GM12892 (cell line): ENCODE data around the gene MYL10.

Experiments
- DNase-seq: peaks from one replicate; pipeline ENCODE4 v3.0.0; 2011; ENCODE audit not compliant: insufficient read length
- FAIRE-seq: peaks from 2 replicates; lab custom pipeline; 2011; peaks lifted over from hg19 to GRCh38; lab: Jason Lieb, UNC
- POLR2A ChIP-seq: IDR thresholded peaks from 2 replicates; pipeline ENCODE4 v1.6.1; 2011; ENCODE audit warnings: low read depth, low read length, control low read depth
- POLR2AphosphoS5 ChIP-seq: IDR thresholded peaks from 2 replicates; pipeline ENCODE4 v1.6.1; 2011; ENCODE audit warnings: low read depth, low read length, control low read depth
- TAF1 ChIP-seq: IDR thresholded peaks from 2 replicates; pipeline ENCODE4 v1.6.1; 2011; ENCODE audit warnings: low read depth, mild to moderate bottlenecking, control low read depth, low read length, borderline replicate concordance

The MYL10 gene

GRCh38 chr7:101625031-101625791, 3.9 kb downstream of the MYL10 start:
- DNase-seq: no peak
- FAIRE-seq: no peak
- no peak for TF ChIP-seq POLR2AphosphoS5
- no peak for TF ChIP-seq POLR2A
- no peak for TF ChIP-seq TAF1

DNA sequence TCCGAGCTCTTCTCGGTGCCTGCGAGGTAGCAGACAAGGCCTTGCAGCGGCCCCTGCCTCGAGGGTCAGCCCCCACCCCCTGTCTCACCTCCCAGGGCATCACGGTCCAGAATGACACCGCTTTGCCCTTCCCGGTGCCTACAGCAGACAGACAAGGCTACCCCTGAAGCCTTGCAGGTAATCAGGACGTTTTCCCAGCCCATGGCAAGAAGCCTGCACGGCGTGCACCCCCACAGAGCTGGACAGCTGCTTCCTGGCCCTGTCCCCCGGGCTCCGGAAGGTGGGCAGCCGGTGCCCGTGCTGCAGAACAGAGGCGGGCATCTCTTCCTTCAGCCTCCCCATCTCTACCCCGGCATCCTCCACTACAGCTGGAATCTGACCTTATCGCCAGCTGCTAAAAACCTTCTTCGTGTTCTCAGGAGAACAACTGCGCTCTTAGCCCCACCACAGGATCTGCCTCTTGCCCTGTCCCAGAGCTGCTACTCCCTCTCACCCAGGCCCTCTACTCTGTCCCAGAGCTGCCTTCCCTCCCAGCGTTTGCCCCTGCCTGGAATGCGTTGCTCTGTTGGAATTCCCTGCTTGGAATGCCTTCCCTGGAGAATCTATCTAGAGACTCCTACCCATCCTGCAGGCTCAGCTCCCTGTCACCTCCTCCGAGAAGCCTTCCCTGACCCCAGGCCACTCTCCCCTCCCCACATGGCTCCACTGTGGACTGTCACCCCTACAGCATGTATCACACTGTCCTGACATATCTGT, 4.7 kb downstream of the MYL10 start:
- DNase-seq (no peak), FAIRE-seq (no peak)
- no peak for TF ChIP-seq POLR2A
- TF ChIP-seq TAF1: no peak
- no peak for TF ChIP-seq POLR2AphosphoS5

DNA sequence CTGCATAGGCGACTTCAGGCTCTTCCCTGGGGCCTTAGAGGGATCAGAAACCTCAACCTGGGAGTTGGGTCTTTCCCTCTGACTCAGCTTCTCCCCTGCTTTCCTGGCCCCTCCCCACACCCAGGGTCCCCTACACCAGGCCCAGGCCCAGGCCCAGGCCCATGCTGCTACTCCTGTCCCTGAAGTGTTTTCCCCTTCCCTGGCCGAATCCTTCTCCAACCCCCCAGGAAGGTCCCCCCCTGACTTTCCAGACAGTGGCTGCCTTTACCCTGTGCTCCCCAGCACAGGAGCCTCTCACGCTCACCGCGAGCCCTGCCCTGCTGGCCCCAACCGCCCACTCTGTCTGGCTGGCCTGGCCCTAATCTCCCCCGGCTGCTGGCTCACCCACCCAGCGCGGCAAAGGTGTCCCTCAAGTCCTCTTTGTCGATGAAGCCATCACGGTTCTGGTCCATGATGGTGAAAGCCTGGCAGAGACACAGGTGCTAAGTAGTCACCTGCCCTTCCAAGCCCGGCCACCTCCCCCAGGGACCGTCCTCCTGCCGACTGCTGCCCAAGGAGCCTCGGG, 6.4 kb downstream of the MYL10 start:
- DNase-seq: no peak
- no peak for FAIRE-seq
- TF ChIP-seq POLR2A (no peak), POLR2AphosphoS5 (no peak), TAF1 (no peak)

GRCh38 chr7:101620991-101621390, 8.1 kb downstream of the MYL10 start:
- DNase-seq (no peak), FAIRE-seq (no peak)
- TF ChIP-seq POLR2A (no peak), POLR2AphosphoS5 (no peak), TAF1 (no peak)

- no peak for TF ChIP-seq TAF1
- no peak for TF ChIP-seq POLR2AphosphoS5
- no peak for TF ChIP-seq POLR2A
- FAIRE-seq (no peak), DNase-seq (no peak)
Observed at GRCh38 chr7:101620395-101620794, 8.7 kb downstream of the MYL10 start.

DNA sequence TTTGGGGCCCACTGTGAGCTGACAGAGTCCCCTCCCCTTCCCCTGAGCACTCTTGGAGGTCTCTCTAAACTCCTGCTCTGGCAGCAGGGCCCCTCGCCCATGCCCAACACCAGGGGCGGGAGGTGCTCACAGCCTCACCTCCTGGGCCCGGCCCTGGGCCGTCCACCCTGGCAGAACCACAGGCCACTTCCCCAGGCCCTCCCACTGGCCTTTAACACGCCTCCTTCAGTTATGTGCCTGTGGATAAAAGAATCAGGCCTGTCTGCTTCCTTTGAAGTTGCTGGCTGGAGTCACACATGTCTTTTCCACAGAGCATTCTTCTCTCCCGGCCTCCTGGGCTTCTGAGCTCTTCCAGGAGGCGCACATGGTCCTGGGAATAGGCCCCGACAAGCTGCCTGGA, 10.2 kb downstream of the MYL10 start:
- TF ChIP-seq POLR2A: no peak
- TF ChIP-seq POLR2AphosphoS5: no peak
- no peak for TF ChIP-seq TAF1
- FAIRE-seq: no peak
- no peak for DNase-seq

DNA sequence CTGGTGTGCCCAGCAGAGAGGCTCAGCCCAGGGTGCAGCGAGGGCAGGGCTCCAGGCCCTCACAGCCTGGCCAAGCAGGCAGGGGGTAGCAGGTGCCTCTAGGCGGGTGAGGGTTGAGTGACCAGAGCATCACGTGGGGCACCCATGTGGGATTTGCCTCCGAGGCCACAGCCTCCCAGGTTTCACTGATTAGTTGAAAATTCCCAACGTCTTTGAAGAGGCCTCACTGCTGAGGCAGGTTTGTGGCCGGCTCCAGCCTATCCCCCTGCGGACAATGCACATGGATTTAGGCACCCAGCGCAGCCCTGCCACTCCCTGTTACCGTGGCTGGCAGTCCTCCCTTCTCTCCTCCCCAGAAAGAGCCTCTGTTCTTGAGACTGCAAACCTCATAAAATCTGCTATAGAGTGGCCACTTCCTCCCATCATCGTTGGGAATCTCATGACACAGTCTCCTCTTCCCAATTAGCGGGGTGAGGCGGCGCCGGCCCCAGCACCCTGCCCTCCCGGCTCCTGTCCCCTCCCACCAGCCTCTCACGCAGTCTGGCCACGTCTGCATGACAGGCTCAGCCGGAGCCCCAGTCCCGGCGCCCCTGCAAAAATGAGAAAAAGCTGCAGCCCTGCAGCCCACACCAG, 10.8 kb downstream of the MYL10 start:
- no peak for FAIRE-seq
- no peak for DNase-seq
- TF ChIP-seq POLR2AphosphoS5 (no peak), TAF1 (no peak), POLR2A (no peak)

- TF ChIP-seq POLR2AphosphoS5 (no peak), POLR2A (no peak), TAF1 (no peak)
- no peak for DNase-seq
- FAIRE-seq: no peak
Observed at GRCh38 chr7:101617451-101618206, 11.5 kb downstream of the MYL10 start.

DNA sequence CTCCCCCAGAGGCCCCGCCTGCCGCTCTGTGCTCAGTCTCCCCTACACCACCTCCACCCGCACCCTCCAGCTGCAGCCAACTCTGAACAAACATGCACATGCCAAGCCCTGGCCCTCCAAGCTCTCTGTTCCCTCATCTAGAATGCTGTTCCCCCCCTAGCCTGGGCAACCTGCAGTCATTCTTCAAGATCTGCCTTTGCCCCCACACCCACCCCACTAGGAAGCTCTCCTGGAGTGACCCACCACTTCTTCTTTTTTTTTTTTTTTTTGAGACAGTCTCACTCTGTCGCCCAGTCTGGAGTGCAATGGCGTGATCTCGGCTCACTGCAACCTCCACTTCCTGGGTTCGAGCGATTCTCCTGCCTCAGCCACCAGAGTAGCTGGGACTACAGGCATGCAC, 13.7 kb downstream of the MYL10 start:
- TF ChIP-seq POLR2A (no peak), POLR2AphosphoS5 (no peak), TAF1 (no peak)
- DNase-seq (no peak), FAIRE-seq (no peak)

DNA sequence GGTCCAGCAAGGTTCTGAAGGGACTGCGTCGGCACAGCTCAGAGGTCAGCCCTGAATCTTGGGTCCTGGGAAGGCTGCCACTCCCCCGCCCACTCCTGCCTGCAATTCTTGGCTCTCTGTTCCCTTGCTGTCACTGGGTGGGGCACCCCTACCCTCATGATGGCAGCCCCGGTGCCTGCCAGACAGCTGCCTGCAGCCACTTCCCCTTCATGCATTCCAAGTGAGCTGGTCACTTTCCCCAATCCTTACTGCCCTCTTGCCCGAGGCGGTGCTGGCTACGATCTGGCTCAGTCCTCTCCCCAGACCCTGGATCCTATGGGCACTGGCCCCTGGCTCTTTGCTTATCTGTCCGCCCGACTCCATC, 14.2 kb downstream of the MYL10 start:
- no peak for TF ChIP-seq TAF1
- TF ChIP-seq POLR2AphosphoS5: no peak
- TF ChIP-seq POLR2A: no peak
- FAIRE-seq: no peak
- DNase-seq: no peak
